ENCODE measurements around the gene RNGTT. TPM values are rescaled to one million over a fixed set of nuclear protein-coding genes. Genes with fewer than 3 reads are reported as not detected.
"Not testable (repeated sequence)": the region's sequence is repeated elsewhere in the genome, so short reads cannot be mapped to it uniquely, and the experiment has no call there.

RNGTT gene
- total RNA-seq, 1 donor from 2014 or later: 8.9 TPM

DNA sequence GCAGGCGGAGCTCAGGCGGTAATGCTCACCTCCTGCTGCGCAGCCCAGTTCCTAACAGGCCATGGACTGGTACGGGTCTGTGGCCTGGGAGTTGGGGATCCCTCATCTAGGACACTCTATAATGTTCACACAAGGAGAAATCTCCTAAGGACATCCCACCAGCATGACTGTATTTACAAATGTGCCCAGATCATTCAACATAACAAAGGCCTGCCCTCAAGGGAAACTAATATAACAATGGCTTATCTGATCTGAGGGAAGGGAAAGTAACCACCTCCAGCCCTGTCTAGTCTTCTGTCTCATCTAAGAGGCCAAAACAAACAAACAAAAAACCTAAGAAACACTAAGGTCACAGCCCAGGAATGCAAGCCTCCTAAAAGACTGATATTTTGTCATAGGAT lies 232.8 kb downstream of the RNGTT start:
- peak in 1 of 2 donors; percentile 50 for DNase-seq (ENCODE audit: low read depth in 2 of 2)

DNA sequence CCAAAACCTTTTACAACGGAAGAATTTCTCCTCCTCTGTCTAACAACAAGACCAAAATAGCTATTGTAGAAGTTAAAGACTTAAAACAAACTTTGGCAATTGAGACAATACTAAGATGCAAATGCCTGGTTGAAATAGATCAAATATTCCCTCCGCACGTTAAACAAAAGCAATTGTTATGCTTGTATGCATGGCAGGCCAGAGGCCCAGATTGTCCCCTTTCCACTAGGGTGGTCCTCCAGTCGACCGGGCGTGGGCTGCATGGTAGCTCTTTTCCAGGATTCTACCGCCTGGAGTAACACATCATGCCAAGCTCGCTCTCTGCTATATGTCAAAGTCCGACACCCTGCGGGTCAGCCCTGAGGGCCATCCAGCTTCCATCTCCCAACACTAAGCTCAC lies 234.7 kb downstream of the RNGTT start:
- DNase-seq (ENCODE audit: low read depth in 2 of 2): no peak

DNA sequence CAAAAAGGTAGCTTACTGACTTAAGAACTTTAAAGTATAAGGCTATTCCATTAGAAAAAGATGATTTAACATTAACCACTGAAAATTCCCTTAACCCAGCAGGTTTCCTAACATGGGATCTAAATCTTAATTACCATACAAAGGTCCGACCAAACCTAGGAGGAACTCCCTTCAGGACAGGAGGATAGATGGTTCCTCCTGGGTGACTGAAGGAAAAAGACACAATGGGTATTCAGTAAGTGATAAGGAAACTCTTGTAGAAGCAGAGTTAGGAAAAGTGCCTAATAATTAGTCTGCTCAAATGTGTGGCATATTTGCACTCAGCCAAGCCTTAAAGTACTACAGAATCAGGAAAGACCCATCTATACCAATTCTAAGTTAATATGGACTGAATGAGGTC lies 237.0 kb downstream of the RNGTT start:
- DNase-seq (ENCODE audit: low read depth in 2 of 2): not testable (repeated sequence)

DNA sequence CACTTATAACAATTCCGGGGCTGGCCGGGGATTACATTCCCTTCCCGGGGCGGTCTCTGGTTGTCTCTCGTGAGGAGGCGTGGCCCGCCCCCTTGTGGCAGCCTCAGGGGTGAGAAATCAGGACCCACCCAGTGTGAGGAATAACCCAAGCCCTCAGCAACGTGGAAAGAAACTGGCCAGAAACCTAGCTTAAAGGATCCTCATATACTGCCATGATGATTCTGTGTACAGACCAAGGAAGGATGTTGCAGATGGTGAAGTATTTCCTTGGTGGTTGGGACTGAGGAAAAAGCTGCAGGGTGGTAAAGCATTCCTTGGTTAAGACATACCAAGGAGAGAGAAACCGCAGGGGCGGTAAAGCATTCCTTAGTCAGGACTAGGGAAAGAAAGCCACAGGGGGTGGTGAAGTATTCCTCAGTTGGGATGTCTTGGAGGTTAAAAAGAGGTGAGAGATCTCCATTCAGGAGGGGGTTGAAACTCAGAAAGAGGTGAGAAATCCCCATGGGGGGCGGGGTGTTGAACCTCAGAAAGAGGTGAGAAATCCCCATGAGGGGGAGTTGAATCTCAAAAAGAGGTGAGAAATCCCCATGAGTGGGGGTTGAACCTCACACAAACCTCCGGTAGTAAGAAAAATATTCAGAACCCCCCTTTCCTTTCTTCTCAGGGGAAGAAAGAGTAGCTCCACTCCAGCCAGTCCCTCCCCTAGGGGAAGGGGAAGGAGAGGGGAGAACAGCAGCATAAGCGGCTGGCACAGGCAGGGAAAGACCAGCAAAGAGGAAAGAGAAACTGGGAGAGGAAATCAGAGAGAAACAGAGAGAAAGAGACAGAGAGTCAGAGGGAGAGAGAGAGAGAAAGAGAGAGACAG lies 238.1 kb downstream of the RNGTT start:
- DNase-seq (ENCODE audit: low read depth in 2 of 2): no peak

DNA sequence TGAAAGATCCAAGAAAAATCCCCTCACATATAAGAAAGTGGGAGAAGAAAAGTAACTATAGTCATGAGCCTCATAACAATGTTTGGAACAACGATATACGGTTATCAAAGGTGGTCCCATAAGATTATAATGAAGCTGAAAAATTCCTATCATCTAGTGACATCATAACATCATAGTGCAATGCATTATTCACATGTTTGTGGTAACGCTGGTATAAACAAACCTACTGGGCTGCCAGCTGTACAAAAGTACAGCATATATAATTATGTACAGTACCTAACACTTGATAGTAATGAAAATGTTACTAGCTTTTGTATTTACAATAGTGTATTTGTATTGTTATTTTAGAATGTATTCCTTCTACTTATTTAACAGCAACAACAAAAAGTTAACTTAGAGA lies 240.7 kb downstream of the RNGTT start:
- DNase-seq (ENCODE audit: low read depth in 2 of 2): no peak

DNA sequence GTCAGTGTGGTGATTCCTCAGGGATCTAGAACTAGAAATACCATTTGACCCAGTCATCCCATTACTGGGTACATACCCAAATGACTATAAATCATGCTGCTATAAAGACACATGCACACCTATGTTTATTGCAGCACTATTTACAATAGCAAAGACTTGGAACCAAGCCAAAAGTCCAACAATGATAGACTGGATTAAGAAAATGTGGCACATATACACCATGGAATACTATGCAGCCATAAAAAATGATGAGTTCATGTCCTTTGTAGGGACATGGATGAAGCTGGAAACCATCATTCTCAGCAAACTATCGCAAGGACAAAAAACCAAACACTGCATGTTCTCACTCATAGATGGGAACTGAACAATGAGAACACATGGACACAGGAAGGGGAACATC lies 247.0 kb downstream of the RNGTT start:
- not testable (repeated sequence) for DNase-seq (ENCODE audit: low read depth in 2 of 2)

DNA sequence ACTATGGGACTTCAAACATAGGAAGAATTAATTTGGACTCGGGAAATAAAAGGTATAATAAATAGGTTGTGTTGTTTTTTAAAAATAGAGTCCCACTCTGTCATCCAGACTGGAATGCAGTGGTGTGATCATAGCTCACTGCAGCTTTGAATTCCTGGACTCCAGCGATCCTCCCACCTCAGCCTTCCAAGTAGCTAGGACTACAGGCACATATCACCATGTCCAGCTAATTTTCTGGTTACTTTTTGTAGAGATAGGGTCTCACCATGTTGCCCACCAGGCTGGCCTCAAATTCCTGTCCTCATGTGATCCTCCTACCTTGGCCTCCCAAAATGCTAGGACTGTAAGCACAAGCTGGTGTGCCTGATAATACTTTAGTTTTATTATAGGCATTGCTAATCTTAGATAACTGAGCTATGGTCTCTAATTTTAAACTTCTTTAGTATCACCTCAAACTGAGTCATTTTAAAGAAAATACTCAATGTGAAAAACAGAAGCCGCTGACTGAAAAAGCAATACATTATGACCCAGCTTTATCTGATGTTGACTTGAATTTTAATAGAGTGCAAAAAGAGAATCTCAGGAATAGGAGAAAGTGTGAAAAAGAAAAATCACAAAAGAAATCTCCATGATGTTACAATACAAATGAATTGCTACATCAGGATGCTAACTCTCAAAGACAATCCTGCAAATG lies 251.0 kb downstream of the RNGTT start:
- no peak for DNase-seq (ENCODE audit: low read depth in 2 of 2)

DNA sequence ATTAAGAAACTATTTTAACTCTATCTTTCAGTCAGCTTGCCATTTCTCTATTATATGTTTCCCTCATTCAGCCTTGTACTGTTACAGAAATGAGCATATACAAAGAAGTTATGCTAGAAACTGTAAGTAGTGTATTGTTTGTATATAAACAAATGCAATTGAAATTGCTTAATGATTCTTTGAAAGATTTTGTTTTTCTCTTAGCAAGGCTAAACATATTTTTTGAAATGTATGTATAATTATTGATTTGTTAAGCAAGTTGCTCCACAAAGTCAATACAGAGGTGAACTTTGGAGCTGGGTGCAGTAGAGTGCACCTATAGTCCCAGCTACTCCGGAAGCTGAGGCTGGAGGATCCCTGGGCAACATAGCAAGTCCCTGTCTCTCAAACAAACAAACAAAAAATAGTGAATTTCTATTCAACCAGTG lies 253.6 kb downstream of the RNGTT start:
- no peak for DNase-seq (ENCODE audit: low read depth in 2 of 2)

DNA sequence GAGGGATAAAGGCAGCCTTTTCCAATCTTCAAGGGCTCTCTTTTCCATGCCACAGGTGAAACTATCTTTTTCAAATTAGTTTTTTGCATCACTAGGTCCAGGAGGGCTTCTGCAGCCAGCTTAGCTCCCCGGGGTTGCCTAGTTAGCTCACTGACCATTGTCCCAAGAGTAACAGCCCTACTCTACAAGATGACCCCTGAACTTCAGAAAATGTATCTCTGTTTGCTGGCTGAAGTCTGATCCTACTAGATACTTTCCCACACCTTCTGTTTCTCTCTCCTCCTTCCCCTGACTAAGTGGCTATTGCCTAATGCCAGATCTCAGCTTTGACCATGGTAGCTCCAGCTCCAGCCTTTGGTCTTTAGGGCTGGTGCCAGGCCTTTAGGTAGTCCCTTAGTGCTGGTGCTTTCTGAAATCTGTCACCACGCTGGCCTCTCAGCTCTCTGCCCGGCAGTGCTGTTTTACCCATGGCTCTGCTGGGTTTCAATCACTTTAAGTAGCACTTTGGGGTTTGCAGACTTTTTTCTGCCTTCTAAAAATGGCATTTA lies 255.1 kb downstream of the RNGTT start:
- no peak for DNase-seq (ENCODE audit: low read depth in 2 of 2)

DNA sequence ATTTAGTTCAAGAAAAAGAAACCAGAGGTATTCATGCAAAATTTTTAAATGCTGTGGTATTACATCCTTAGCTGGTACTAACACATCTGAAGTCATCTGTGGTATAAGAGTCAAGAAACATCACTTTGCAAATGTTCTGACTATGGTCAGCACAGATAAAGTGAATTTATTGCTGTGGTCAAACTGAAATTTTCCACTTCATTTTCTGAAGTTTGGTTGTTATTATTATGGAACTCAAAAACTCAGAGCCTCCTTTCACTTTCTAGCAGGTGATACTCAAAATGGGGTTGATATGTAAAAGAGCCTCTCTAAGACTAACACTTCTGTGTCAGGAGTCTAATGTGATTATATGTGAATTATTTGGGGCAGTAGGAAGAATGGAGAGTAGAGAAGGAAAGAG lies 257.8 kb downstream of the RNGTT start:
- DNase-seq (ENCODE audit: low read depth in 2 of 2): no peak

DNA sequence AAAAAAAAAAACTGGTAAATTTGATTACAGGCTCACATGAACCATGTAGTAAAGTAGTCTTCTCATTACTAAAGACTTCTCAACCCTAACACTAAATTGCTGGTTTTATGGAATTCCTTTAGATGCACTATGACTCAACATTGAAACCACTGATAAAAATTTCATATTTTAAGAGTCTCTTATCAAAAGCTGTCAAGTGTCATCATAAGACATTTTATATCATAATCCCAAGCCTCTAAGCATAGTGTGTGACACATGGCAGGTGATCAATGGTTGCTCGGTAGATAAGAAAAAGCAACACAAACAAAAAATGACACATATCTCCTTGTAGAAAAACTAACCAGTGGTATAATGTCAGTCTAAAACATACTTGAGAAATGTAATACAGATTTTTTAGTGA lies 258.4 kb downstream of the RNGTT start:
- DNase-seq (ENCODE audit: low read depth in 2 of 2): no peak

DNA sequence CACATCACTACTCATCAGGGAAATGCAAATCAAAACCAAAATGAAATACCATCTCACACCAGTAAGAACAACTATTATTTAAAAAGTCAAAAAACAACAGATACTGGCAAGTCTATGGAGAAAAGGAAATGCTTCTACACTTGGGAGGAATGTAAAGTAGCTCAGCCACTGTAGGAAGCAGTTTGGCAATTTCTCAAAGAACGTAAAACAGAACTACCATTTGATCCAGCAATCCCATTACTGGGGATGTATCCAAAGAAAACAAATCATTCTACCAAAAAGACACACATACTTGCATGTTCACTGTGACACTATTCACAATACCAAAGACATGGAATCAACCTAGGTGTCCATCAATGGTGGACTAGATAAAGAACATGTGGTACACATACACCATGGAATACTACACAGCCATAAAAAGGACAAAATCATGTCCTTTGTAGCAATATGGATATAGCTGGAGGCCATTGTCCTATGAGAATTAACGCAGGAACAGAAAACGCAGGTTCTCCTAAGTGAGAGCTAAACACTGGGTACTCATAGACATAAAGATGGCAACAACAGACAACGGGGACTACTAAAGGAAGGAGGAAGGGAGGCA lies 260.4 kb downstream of the RNGTT start:
- no peak for DNase-seq (ENCODE audit: low read depth in 2 of 2)

DNA sequence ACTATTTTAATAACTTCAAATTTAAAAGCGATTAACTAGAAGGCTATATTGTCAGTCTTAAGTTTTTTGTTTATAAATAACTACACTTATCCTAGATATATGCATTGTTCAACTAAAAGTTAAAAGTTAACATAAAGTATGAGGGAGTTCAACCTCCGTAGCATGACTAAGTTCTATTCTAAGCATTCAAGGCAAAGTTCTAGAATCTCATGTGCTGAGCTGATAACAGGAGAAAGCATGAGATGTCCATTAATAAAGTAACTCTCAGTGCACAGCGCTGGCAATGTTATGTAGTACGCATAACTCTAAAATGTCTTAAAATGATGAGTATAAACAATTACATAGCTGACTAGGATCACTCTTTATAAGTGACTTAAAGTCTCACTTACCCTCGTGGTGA lies 264.8 kb downstream of the RNGTT start:
- no peak for DNase-seq (ENCODE audit: low read depth in 2 of 2)

DNA sequence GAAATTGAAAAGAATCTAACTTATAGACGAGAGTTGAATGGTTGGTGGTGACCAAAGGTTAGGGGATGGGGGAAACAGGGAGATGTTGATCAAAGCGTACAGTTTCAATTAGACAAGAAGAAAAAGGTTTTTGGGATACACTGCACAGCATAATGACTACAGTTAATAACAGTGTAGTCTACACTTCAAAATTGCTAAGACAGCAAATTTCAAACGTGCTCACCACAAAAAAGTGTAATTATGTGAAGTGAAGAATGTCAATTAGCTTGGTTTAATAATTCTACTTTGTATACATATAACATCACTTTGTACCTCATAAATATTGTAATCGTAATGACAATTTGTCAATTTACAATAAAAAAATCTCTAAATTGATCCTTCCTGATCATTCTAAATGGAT lies 267.5 kb downstream of the RNGTT start:
- no peak for DNase-seq (ENCODE audit: low read depth in 2 of 2)

DNA sequence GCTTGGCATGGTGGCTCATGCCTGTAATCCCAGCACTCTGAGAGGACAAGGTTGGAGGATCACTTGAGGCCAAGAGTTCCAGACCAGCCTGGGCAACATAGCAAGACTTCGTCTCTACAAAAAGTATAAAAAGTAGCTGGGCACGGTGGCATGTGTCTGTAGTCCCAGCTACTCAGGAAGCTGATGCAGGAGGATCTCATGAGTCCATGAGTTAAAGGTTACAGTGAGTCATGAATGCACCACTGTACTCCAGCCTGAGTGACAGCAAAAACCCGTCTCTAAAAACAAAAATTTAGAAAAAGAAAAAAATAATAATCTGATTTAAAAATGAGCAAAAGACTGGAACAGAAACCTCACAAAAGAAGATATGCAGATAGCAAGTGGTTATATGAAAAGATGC lies 279.7 kb downstream of the RNGTT start:
- peak; percentile 25 to 69 for DNase-seq (ENCODE audit: low read depth in 2 of 2)

DNA sequence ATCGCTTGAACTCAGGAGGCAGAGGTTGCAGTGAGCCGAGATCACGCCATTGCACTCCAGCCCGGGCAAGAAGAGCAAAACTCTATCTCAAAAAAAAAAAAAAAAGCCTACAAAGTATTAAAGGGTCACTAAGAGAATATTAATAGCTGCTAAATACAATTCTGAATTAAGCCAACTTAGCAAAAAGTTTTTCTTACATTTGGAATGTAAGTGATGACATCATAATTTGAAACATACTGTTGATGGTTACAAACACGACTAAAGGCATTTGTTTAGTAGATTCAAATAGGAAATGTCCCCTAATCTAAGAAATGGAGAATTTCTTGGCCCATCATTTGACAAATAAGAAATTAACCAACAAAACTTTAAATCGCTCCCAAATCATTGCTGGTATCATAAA lies 282.8 kb downstream of the RNGTT start:
- DNase-seq (ENCODE audit: low read depth in 2 of 2): no peak

DNA sequence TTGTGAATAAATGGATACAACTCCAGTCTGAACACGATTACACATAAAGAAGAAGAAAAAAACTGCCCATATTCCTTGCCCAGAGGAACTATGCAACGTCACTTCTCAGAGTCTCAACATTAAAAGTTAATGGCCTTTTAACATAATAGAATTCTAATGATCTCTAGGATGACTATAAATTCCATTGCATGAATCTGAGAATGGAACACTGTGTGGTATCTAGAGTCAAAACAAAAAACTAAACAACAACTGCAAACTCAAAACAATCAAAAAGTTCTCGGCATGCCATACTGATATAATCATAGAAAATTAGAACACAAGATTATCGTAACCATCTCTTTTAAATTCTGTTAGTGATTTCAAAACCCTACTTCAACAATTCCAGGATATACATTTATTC lies 283.6 kb downstream of the RNGTT start:
- no peak for DNase-seq (ENCODE audit: low read depth in 2 of 2)

DNA sequence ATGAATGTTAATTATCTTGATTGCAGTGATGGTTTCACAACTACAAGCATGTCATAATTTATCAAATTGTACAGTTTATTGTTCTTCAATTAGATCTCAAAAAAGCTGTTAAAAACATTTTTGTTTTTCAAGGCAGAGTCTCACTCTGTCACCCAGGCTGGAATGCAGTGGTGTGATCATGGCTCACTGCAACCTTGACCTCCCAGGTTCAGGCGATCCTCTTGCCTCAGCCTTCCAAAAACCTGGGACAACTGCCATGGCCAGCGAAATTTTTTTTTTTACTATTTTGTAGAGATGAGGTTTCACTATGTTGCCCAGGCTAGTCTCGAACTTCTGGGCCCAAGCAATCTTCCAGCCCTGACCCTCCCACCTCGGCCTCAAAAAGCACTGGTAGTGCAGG lies 286.1 kb downstream of the RNGTT start:
- no peak for DNase-seq (ENCODE audit: low read depth in 2 of 2)

DNA sequence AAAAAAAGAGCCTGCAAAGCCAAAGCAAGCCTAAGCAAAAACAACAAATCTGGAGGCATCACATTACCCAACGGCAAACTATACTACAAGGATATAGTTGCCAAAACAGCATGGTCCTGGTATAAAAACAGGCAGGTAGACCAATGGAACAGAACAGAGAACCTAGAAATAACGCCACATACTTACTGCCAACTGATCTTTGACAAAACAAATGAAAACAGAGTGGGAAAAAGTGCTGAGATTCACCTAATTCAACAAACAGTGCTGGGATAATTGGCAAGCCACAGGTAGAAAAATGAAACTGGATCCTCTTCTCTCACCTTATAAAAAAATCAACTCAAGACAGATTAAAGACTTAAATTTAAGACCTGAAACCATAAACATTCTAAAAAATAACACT lies 291.8 kb downstream of the RNGTT start:
- DNase-seq (ENCODE audit: low read depth in 2 of 2): no peak

DNA sequence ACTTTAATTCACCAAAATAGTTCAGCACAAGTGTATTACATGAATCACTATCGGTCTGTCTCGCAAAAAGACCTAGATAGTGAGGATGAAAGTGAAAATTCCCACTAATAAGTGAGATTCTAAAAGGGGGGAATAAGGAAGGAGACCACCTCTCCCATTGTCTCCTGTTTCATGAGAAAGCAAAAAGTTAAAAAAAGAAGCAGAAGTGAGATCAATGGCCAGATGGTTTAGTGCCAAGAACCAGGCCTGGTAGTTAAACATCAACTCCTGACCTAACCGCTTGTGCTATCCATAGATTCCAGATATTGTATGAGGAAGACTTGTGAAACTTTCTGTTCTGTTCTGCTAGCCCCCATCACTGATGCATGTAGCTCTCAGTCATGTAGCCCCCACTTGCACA lies 293.0 kb downstream of the RNGTT start:
- DNase-seq (ENCODE audit: low read depth in 2 of 2): no peak

DNA sequence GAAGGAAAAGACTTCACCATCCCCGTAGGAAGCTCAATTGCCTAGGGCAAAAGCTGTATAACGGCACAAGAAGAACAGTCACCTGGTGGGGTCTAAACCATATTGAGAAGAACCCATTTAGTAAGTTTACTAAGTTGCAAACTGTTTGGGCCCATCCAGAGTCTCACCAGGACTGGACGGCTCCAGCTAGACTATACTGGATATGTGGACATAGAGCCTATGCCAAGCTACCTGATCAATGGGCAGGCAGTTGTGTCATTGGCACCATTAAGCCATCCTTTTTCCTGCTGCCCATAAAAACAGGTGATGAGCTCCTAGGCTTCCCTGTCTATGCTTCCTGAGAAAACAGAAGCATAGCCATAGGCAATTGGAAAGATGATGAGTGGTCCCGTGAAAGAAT lies 293.9 kb downstream of the RNGTT start:
- DNase-seq (ENCODE audit: low read depth in 2 of 2): no peak

DNA sequence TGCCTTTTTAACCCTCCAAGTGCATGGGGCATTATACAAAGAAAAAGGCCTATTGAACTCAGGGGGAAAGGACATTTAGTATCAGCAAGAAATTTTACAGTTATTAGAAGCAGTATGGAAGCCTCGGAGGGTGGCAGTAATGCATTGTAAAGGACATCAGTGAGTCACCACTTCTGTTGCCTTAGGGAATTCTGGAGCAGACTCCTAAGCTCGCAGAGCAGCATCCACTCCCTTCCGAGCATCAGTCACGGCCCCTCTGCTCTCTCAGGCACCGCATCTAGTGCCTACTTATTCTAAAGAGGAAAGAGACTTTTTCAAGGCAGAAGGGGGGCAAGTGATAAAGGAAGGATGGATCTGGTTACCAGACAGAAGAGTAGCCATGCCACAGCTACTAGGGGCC lies 296.5 kb downstream of the RNGTT start:
- DNase-seq (ENCODE audit: low read depth in 2 of 2): no peak

Data from dermis microvascular lymphatic vessel endothelial cell (primary cell).